Endodermal cell (in vitro differentiated cells): ENCODE data around the gene NCAM2. TPM values are rescaled to one million over a fixed set of nuclear protein-coding genes. Genes with fewer than 3 reads are reported as not detected.

ENCODE experiments used
- DNase-seq: peaks from one replicate; pipeline ENCODE4 v3.0.0-alpha.2; 2017
- H3K27ac ChIP-seq: 2 replicates; pipeline ENCODE4 v1.5.1; 2013; ENCODE audit warnings: mild to moderate bottlenecking, low read depth, low read length, moderate library complexity
- H3K27me3 ChIP-seq: 2 replicates; pipeline ENCODE4 v1.6.1; 2013; ENCODE audit warnings: mild to moderate bottlenecking, low read length, moderate library complexity; ENCODE audit not compliant: insufficient read depth, control insufficient read depth, poor library complexity, severe bottlenecking
- H3K36me3 ChIP-seq: 2 replicates; pipeline ENCODE4 v1.7.0; 2013; ENCODE audit warnings: mild to moderate bottlenecking, low read length, moderate library complexity; ENCODE audit not compliant: control insufficient read depth, insufficient read depth
- H3K4me1 ChIP-seq: one replicate; pipeline ENCODE4 v1.7.0; 2013; ENCODE audit warnings: low read length; ENCODE audit not compliant: control insufficient read depth, insufficient read depth
- H3K4me3 ChIP-seq: 2 replicates; pipeline ENCODE4 v1.5.1; 2013; ENCODE audit warnings: mild to moderate bottlenecking, low read length, moderate library complexity
- H3K9ac ChIP-seq: 2 replicates; pipeline ENCODE4 v1.6.1; 2013; ENCODE audit warnings: mild to moderate bottlenecking, low read length, moderate library complexity; ENCODE audit not compliant: poor library complexity, severe bottlenecking; ENCODE audit errors: extremely low read depth
- H3K9me3 ChIP-seq: 2 replicates; pipeline ENCODE4 v1.6.1; 2013; ENCODE audit warnings: mild to moderate bottlenecking, low read length, moderate library complexity; ENCODE audit not compliant: control insufficient read depth
- H3K27ac Mint-ChIP-seq: 2 replicates; pipeline ENCODE4 v1.8.0; 2020; ENCODE audit warnings: mixed read lengths
- H3K27me3 Mint-ChIP-seq: 2 replicates; pipeline ENCODE4 v1.8.0; 2021; ENCODE audit warnings: mild to moderate bottlenecking, mixed read lengths; ENCODE audit not compliant: insufficient read depth
- H3K36me3 Mint-ChIP-seq: 2 replicates; pipeline ENCODE4 v1.8.0; 2020; ENCODE audit warnings: low read depth, mixed read lengths
- H3K4me1 Mint-ChIP-seq: 2 replicates; pipeline ENCODE4 v1.8.0; 2020; ENCODE audit warnings: mixed read lengths
- H3K4me3 Mint-ChIP-seq: 2 replicates; pipeline ENCODE4 v1.8.0; 2020; ENCODE audit warnings: mild to moderate bottlenecking, moderate library complexity, mixed read lengths
- H3K9me3 Mint-ChIP-seq: 2 replicates; pipeline ENCODE4 v1.8.0; 2020; ENCODE audit warnings: mild to moderate bottlenecking, mixed read lengths
- CTCF ChIP-seq: fragments of 200-600 bp; sonication (generic); conservative IDR thresholded peaks from 2 replicates; pipeline ENCODE4 v1.5.0; 2021; ENCODE audit warnings: antibody characterized with exemption, mild to moderate bottlenecking
- WGBS, 2 experiments: methylation state at CpG; one replicate each; pipeline versions ENCODE4 v1.1.5 to v1.1.7; 2013; ENCODE audit warnings: missing lambda C conversion rate in 2 of 2, mixed read lengths in 1 of 2; ENCODE audit not compliant: insufficient coverage in 1 of 2, insufficient read length in 1 of 2; 5-methylcytosine and 5-hydroxymethylcytosine counted together
- total RNA-seq, 2 donors: library from RNA; stranded (reverse); fragmentation: NEBNext Ultra II Directional in 1 of 2; extraction: Animal tissue kit (Norgen Biotek cat#: 25700) in 1 of 2; gene quantifications; 2 replicates in 1 of 2; 3 replicates in 1 of 2; pipeline ENCODE4 v1.2.1, GENCODE V29; 2021

Gene NCAM2
- total RNA-seq, 2 donors from 2014 or later, result 0.46 to 0.69 TPM

GRCh38 chr21:21175798-21176334 lies 177.7 kb downstream of the NCAM2 start:
- Histone ChIP-seq H3K4me1 (no peaks in the 10 kb centered on the region), H3K27me3 (no peaks in the 10 kb centered on the region), H3K36me3 (no peaks in the 10 kb centered on the region), H3K4me3 (no peak overlapping the region), H3K9ac (no peak overlapping the region), H3K27ac (no peak overlapping the region), H3K9me3 (no peaks in the 10 kb centered on the region)
- no peak for DNase-seq
- no peak for TF ChIP-seq CTCF
- no peak overlapping the region for H3K4me3 Mint-ChIP-seq
- H3K36me3 Mint-ChIP-seq, result no peaks in the 10 kb centered on the region
- WGBS, 2 experiments, result 64 to 88% methylated on average over 1 of the region's 1 CpG
- H3K27me3 Mint-ChIP-seq, result no peaks in the 10 kb centered on the region
- no peak overlapping the region for H3K27ac Mint-ChIP-seq
- H3K4me1 Mint-ChIP-seq, result no peaks in the 10 kb centered on the region
- no peaks in the 10 kb centered on the region for H3K9me3 Mint-ChIP-seq

- no peaks in the 10 kb centered on the region for H3K27me3 Mint-ChIP-seq
- H3K9me3 ChIP-seq, result no peaks in the 10 kb centered on the region
- H3K4me3 Mint-ChIP-seq, result no peak overlapping the region
- no peak overlapping the region for H3K9ac ChIP-seq
- no peak for TF ChIP-seq CTCF
- no peaks in the 10 kb centered on the region for H3K27me3 ChIP-seq
- H3K4me1 Mint-ChIP-seq, result no peaks in the 10 kb centered on the region
- H3K4me1 ChIP-seq, result no peaks in the 10 kb centered on the region
- DNase-seq, result no peak
- H3K27ac Mint-ChIP-seq, result no peak overlapping the region
- no peaks in the 10 kb centered on the region for H3K9me3 Mint-ChIP-seq
- no peaks in the 10 kb centered on the region for H3K36me3 Mint-ChIP-seq
- no peak overlapping the region for H3K4me3 ChIP-seq
- H3K36me3 ChIP-seq, result no peaks in the 10 kb centered on the region
- H3K27ac ChIP-seq, result no peak overlapping the region
- WGBS, 2 experiments, result no CpG with 5 or more reads among the region's 1 CpG
Measured at GRCh38 chr21:21177353-21177986, 179.3 kb downstream of the NCAM2 start.

GRCh38 chr21:21179619-21180298 lies 181.6 kb downstream of the NCAM2 start:
- WGBS, 2 experiments, result 90 to 96% methylated on average over 3 to 5 of the region's 7 CpGs
- no peaks in the 10 kb centered on the region for H3K4me1 ChIP-seq
- H3K36me3 ChIP-seq, result no peaks in the 10 kb centered on the region

More at GRCh38 chr21:21179619-21180298, 181.6 kb downstream of the NCAM2 start:
- Mint-ChIP-seq H3K36me3 (no peaks in the 10 kb centered on the region), H3K4me1 (no peaks in the 10 kb centered on the region), H3K4me3 (no peak overlapping the region), H3K27me3 (no peaks in the 10 kb centered on the region), H3K27ac (no peak overlapping the region), H3K9me3 (no peaks in the 10 kb centered on the region)
- Histone ChIP-seq H3K27ac (no peak overlapping the region), H3K4me3 (no peak overlapping the region), H3K9ac (no peak overlapping the region), H3K27me3 (no peaks in the 10 kb centered on the region), H3K9me3 (no peaks in the 10 kb centered on the region)
- no peak for TF ChIP-seq CTCF
- DNase-seq, result no peak
